ENCODE measurements around the gene PREX1.

DNA sequence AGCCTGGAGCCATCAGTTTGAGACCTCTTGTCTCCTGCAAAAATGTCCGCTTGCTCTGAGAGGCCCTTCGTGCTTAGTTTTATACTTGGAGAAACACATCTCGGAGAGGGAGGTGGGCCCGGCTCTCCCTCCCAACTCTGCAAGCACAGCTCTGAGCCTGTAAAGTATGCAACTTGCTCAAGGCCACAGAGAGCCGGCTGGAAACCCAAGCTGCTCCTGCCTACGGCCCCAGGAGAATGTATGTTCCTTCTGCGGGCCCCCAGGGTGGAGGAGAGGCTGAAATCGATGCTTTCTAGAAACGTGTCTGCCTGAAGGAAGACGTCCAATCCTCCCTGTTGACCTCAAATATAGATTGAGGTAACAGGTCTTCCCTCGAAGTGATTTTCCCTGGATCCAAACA, 205.4 kb downstream of the PREX1 start:
- TF ChIP-seq, protein P1, sequence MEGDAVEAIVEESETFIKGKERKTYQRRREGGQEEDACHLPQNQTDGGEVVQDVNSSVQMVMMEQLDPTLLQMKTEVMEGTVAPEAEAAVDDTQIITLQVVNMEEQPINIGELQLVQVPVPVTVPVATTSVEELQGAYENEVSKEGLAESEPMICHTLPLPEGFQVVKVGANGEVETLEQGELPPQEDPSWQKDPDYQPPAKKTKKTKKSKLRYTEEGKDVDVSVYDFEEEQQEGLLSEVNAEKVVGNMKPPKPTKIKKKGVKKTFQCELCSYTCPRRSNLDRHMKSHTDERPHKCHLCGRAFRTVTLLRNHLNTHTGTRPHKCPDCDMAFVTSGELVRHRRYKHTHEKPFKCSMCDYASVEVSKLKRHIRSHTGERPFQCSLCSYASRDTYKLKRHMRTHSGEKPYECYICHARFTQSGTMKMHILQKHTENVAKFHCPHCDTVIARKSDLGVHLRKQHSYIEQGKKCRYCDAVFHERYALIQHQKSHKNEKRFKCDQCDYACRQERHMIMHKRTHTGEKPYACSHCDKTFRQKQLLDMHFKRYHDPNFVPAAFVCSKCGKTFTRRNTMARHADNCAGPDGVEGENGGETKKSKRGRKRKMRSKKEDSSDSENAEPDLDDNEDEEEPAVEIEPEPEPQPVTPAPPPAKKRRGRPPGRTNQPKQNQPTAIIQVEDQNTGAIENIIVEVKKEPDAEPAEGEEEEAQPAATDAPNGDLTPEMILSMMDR (IDR thresholded peaks at IDR 0.05) = no peak
- no peak for TF ChIP-seq POLR2A (IDR thresholded peaks at IDR 0.05)

Measured in prostate gland (tissue), 2 donors.